Ovary (tissue), 9 donors: Measurements from ENCODE around the gene NUDT17. TPM values are rescaled to one million over a fixed set of nuclear protein-coding genes. Genes with fewer than 3 reads are reported as not detected.

ENCODE experiments used
- DNase-seq, 5 donors: peaks; one replicate each; pipeline ENCODE4 v3.0.0-alpha.2; 2019 to 2020
- H3K27ac ChIP-seq, 2 donors: fragments of 200-600 bp; one replicate each; pipeline versions ENCODE4 v1.5.1 to v1.8.0; 2019 to 2022
- H3K27me3 ChIP-seq: fragments of 200-600 bp; one replicate; pipeline ENCODE4 v1.8.0; 2022
- H3K36me3 ChIP-seq: fragments of 200-600 bp; sonication (generic); one replicate; pipeline ENCODE4 v1.5.1; 2019
- H3K4me1 ChIP-seq: one replicate; pipeline ENCODE4 v1.8.1; 2013; ENCODE audit warnings: mild to moderate bottlenecking, moderate library complexity; ENCODE audit not compliant: insufficient read depth
- H3K4me3 ChIP-seq: fragments of 200-600 bp; sonication (generic); one replicate; pipeline ENCODE4 v1.5.1; 2017
- H3K9me3 ChIP-seq, 2 donors: fragments of 200-600 bp in 1 of 2; sonication (generic) in 1 of 2; one replicate each; pipeline versions ENCODE4 v1.5.1 to v1.8.1; 2013 to 2019; ENCODE audit warnings: mild to moderate bottlenecking in 1 of 2, moderate library complexity in 1 of 2
- EP300 ChIP-seq: sonication (generic); formaldehyde crosslinking; IDR thresholded peaks from one replicate; pipeline ENCODE4 v1.6.1; 2017; ENCODE audit warnings: antibody characterized with exemption
- POLR2A ChIP-seq: fragments of 450-650 bp; IDR thresholded peaks from one replicate; pipeline ENCODE4 v1.6.1; 2017; ENCODE audit warnings: antibody characterized with exemption, mild to moderate bottlenecking, moderate library complexity
- WGBS, 3 donors: extraction: QIAGEN DNeasy Blood & Tissue Kit in 1 of 3; methylation state at CpG; one replicate each; pipeline versions ENCODE4 v1.1.5 to v1.1.7; 2013 to 2017; 5-methylcytosine and 5-hydroxymethylcytosine counted together
- intact Hi-C, 4 donors: fragments of 100-400 bp; cut with DNase I; formaldehyde crosslinking; loops; one replicate each; pipeline versions ENCODE4 v1.11.0 to v1.15.1; 2022 to 2023
- polyA plus RNA-seq, 2 donors: library from polyadenylated mRNA; stranded (reverse); fragments of 200-250 nt in 1 of 2; fragments of 350-450 nt in 1 of 2; fragmentation: Illumina TruSeq in 1 of 2; extraction: RNeasy Lipid Tissue Mini Kit (QIAGEN cat#74804) in 1 of 2; gene quantifications; one replicate each; pipeline ENCODE4 v1.2.3, GENCODE V29; 2013 to 2014
- total RNA-seq, 7 donors: library from RNA; depleted of rRNA in 2 of 7; stranded (reverse); fragments of >200 nt in 2 of 7; fragmentation: NEBNext Ultra II Directional in 3 of 7; extraction: Animal tissue kit (Norgen Biotek cat#: 25700) in 3 of 7; gene quantifications; one replicate each; pipeline versions ENCODE4 v1.1.0 to v1.2.4, GENCODE V29; 2016 to 2023
- TF ChIP-seq, protein P1 (sequence below), 3 donors: fragments of 450-650 bp in 2 of 3; fragments of 200-600 bp in 1 of 3; IDR thresholded peaks; one replicate each; pipeline versions ENCODE4 v1.5.1 to v1.8.0; 2016 to 2022; ENCODE audit warnings: antibody characterized with exemption in 3 of 3, mild to moderate bottlenecking in 1 of 3
- donor health status: DM: no; HTN: no; CAD: no; lungs with moderate emphysema.
- donor health status: DM: no; HTN: no; CAD: no.
- donor health status: Bipolar disorder and iron deficiency.
- donor health status: DM: yes; HTN: yes; CAD: no.
- donor health status: DM: no; HTN: no; CAD: no.
- donor health status: DM: yes; HTN: yes; CAD: no.

Gene NUDT17
- total and polyA plus RNA-seq, 9 donors: 2.3 to 5.1 (median 3.5) TPM

DNA sequence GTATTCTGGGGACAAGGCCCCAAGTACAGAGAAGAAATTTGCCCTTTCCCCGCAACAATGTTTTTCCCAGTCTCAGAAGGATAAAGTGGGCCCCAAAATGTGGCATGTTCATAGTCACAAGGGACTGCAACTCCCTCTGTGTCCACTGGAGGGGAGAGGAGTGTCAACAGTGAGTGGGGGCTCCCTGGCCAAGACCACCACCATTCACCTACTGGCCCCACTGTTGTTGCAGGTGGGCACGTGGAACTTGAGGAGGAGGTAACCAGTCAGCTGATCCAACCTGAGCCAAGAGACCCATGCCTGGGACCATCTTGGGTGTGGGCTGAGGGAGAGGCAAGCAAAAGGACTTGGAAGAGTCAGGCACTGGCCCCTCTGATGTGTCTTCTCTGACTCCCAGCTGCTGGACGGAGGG is 777 bp downstream of the NUDT17 start:
- H3K36me3 ChIP-seq: no peaks in the 10 kb centered on the region
- intact Hi-C loops: loop anchor here in 3 of 4 donors (5.0 to 10.0 kb wide), 3 partner anchors 66 to 169 kb away; partner anchors contain the start of gene ITGA10 (in 1 of the 3)

DNA sequence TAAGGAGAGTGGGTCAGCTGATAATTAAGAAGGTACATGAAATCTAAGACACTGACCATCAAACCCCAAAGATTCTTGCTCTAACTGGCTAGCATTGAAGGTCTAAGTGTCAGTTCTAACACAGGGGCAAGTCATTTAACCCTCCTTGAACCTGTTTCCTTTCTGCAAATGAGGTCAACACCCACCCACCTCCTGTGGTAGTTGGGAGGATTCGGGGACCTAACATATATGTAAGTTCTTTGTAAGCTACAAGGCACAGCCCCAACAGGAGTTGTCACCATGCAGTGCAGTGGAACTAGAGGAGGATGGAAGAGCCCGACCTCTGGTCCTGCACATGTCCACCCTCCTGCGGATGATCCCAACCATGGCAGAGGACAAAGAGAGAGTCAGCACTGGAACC is 2.4 kb downstream of the NUDT17 start:
- no peaks in the 10 kb centered on the region for H3K9me3 ChIP-seq
- TF ChIP-seq EP300 (no peak), POLR2A (no peak)
- TF ChIP-seq, protein P1, sequence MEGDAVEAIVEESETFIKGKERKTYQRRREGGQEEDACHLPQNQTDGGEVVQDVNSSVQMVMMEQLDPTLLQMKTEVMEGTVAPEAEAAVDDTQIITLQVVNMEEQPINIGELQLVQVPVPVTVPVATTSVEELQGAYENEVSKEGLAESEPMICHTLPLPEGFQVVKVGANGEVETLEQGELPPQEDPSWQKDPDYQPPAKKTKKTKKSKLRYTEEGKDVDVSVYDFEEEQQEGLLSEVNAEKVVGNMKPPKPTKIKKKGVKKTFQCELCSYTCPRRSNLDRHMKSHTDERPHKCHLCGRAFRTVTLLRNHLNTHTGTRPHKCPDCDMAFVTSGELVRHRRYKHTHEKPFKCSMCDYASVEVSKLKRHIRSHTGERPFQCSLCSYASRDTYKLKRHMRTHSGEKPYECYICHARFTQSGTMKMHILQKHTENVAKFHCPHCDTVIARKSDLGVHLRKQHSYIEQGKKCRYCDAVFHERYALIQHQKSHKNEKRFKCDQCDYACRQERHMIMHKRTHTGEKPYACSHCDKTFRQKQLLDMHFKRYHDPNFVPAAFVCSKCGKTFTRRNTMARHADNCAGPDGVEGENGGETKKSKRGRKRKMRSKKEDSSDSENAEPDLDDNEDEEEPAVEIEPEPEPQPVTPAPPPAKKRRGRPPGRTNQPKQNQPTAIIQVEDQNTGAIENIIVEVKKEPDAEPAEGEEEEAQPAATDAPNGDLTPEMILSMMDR (IDR thresholded peaks at IDR 0.05): no peak
- no peak overlapping the region for H3K4me3 ChIP-seq
- peaks cover 7% of the 10 kb centered on the region for H3K4me1 ChIP-seq
- intact Hi-C loops: loop anchor here in 3 of 4 donors (5.0 to 10.0 kb wide), 3 partner anchors 64 to 167 kb away; partner anchors contain the start of gene ITGA10 (in 1 of the 3)
- WGBS, 3 donors: 64 to 70% (median 69%) methylated on average over 3 of the region's 3 CpGs
- no peak for DNase-seq
- H3K36me3 ChIP-seq: no peaks in the 10 kb centered on the region
- H3K27me3 ChIP-seq: no peaks in the 10 kb centered on the region
- no peak overlapping the region for H3K27ac ChIP-seq

More for the DNA sequence above, 777 bp downstream of the NUDT17 start:
- DNase-seq: peak in 1 of 5 donors; percentile 28
- H3K27me3 ChIP-seq: no peaks in the 10 kb centered on the region
- peaks cover 7% of the 10 kb centered on the region for H3K4me1 ChIP-seq
- no peak for TF ChIP-seq POLR2A
- TF ChIP-seq, protein P1 (IDR thresholded peaks at IDR 0.05): peak in 1 of 3 donors; percentile 34
- peak overlapping the region; percentile 58 for H3K4me3 ChIP-seq
- H3K27ac ChIP-seq: peak overlapping the region; percentile 18 to 70
- no peaks in the 10 kb centered on the region for H3K9me3 ChIP-seq
- 57 to 72% (median 64%) methylated on average over 3 of the region's 3 CpGs for WGBS, 3 donors

DNA sequence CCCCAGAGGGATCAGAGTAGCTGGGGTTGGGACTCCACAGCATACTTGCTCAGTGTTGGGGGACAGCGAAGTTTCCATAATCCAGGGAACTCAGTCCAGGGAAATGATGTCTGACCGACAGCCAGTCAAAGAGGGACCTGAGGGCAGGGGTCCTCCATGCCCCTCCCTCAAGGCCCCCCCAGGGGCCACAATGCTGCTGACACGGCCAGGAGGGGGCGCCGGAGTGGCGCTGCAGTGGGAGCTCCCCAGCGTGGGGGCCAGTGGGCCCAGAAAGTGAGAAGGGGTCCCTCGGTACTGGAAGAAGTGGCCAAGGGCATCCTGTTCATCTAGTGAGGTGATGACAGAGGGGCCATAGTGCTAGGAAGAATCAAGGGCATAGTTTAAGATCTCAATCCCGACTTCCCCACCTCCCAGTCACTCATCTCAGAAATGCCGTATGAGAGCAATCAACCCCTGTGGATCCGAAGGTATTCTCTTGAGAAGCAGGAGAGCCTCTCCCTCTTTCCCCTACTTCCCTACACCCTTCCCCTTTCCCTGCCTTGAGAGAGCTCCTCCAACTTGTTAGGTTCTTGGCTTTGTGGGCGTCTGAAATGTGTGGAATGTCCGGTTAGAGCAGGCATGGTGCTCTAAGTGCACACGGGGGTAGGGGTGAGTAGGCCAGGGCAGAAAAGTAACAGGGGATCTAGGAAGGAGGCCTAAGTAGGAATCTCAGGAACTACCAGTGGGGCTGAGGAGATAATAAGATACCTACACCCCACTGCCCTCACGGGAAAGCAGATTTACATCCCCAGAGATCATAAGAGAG is 4.1 kb downstream of the NUDT17 start:
- Histone ChIP-seq H3K27me3 (no peaks in the 10 kb centered on the region), H3K27ac (no peak overlapping the region), H3K4me1 (peaks cover 7% of the 10 kb centered on the region), H3K9me3 (no peaks in the 10 kb centered on the region), H3K4me3 (no peak overlapping the region), H3K36me3 (no peaks in the 10 kb centered on the region)
- WGBS, 3 donors: 53 to 65% (median 59%) methylated on average over 15 of the region's 15 CpGs
- intact Hi-C loops: loop anchor here in 3 of 4 donors (5.0 to 10.0 kb wide), 4 partner anchors 55 to 165 kb away; partner anchors contain the start of gene ITGA10 (in 1 of the 3)
- TF ChIP-seq, protein P1 (IDR thresholded peaks at IDR 0.05): no peak
- TF ChIP-seq POLR2A: no peak
- TF ChIP-seq EP300: no peak
- no peak for DNase-seq

DNA sequence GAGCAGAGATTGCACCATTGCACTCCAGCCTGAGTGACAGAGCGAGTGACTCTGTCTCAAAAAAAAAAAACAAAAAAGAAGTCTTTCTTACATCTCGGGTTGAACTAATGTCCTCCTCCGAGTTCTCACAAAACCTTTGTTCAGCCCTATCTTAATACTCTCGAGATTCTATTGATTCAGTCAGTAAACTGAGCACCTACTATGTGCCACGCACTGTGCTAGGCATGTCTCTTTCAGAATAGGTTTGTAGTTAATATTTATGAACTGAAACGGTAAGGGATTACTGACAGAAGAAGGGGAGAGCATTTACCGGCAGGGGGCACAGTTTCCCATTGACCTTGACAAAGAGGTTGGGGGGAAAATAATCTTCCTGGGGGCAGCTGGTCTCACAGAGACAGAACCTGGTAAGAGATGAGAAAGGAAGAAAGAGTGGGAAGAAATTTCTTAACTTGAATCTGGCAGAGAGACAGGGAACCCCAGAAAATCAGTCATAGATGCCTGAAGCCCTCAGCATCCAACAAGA is 10.1 kb downstream of the NUDT17 start:
- H3K4me3 ChIP-seq: no peak overlapping the region
- no peaks in the 10 kb centered on the region for H3K27me3 ChIP-seq
- H3K27ac ChIP-seq: no peak overlapping the region
- WGBS, 3 donors: 73 to 83% (median 77%) methylated on average over 7 of the region's 7 CpGs
- no peaks in the 10 kb centered on the region for H3K9me3 ChIP-seq
- H3K36me3 ChIP-seq: no peaks in the 10 kb centered on the region
- intact Hi-C loops: loop anchor here in 1 of 4 donors (10.0 kb wide), 1 partner anchor 49 kb away; no protein-coding TSS in a partner anchor
- DNase-seq: no peak
- H3K4me1 ChIP-seq: peaks cover 3% of the 10 kb centered on the region
- TF ChIP-seq, protein P1 (IDR thresholded peaks at IDR 0.05): no peak
- no peak for TF ChIP-seq EP300
- no peak for TF ChIP-seq POLR2A
